K562 (cell line): Measurements from ENCODE around the gene ENO2. TPM values are rescaled to one million over a fixed set of nuclear protein-coding genes. Genes with fewer than 3 reads are reported as not detected.

Experiments
- ATF1 ChIP-seq, 2 experiments: fragments of 450-650 bp in 1 of 2; IDR thresholded peaks; 2 replicates each; pipeline ENCODE4 v1.6.1; 2016; ENCODE audit warnings: missing compliant biosample characterization in 1 of 2, missing genetic modification characterization in 1 of 2
- KDM4B ChIP-seq, 2 experiments: fragments of 450-650 bp in 1 of 2; sonication (generic) in 1 of 2; IDR thresholded peaks; 2 replicates each; pipeline ENCODE4 v1.6.1; 2016 to 2017; ENCODE audit warnings: borderline replicate concordance in 2 of 2, antibody characterized with exemption in 1 of 2, low read depth in 1 of 2, mild to moderate bottlenecking in 1 of 2
- MAFG ChIP-seq: fragments of 450-650 bp; conservative IDR thresholded peaks from 2 replicates; pipeline ENCODE4 v1.6.1; 2016; ENCODE audit warnings: missing genetic modification characterization, missing compliant biosample characterization
- TFAM ChIP-seq: fragments of 250-450 bp; sonication (Bioruptor Pico); conservative IDR thresholded peaks from 2 replicates; pipeline ENCODE4 v1.5.0; 2021; ENCODE audit warnings: mild to moderate bottlenecking, moderate library complexity
- ZC3H8 ChIP-seq: fragments of 450-650 bp; IDR thresholded peaks from 2 replicates; pipeline ENCODE4 v1.6.1; 2017
- ZNF239 ChIP-seq: fragments of 250-450 bp; sonication (Bioruptor Pico); IDR thresholded peaks from 2 replicates; pipeline ENCODE4 v1.4.0; 2020; ENCODE audit warnings: mild to moderate bottlenecking
- ZSCAN29 ChIP-seq: fragments of 450-650 bp; IDR thresholded peaks from 2 replicates; pipeline ENCODE4 v1.6.1; 2017
- polyA plus RNA-seq, 8 experiments: library from polyadenylated mRNA; depleted of rRNA in 4 of 8; stranded (reverse) in 5 of 8; unstranded in 3 of 8; fragments of >200 nt; fragmentation: Nextera tagmentation in 2 of 8; fragmentation: Illumina TruSeq in 1 of 8; extraction: Ambion mirVana in 2 of 8; extraction: Trizol in 1 of 8; gene quantifications; 2 replicates each; pipeline versions ENCODE4 v1.2.1 to v1.2.3, GENCODE V29; 2011 to 2014; ENCODE audit warnings: inconsistent platforms in 1 of 8, missing spikeins in 1 of 8
- total RNA-seq, 7 experiments: library from RNA; depleted of rRNA in 6 of 7; stranded (reverse); fragments of >200 nt in 6 of 7; fragmentation: Illumina TruSeq in 2 of 7; extraction: Trizol in 2 of 7; gene quantifications; 2 replicates each; pipeline versions ENCODE4 v1.2.1 to v1.2.3, GENCODE V29; 2011 to 2021; ENCODE audit warnings: low replicate concordance in 1 of 7
- TF ChIP-seq, protein P1 (sequence below), 3 experiments: IDR thresholded peaks in 2 of 3; conservative IDR thresholded peaks in 1 of 3; 2 replicates each; pipeline ENCODE4 v1.5.1; 2011 to 2012; ENCODE audit warnings: low read length in 3 of 3, mild to moderate bottlenecking in 3 of 3, control low read depth in 2 of 3, improper control_type of control experiment in 1 of 3, inconsistent platforms in 1 of 3, low read depth in 1 of 3, mixed read lengths in 1 of 3, moderate library complexity in 1 of 3; ENCODE audit not compliant: insufficient read depth in 2 of 3
- TF ChIP-seq, protein P2 (sequence below), 2 experiments: fragments of 450-650 bp in 1 of 2; sonication (generic) in 1 of 2; formaldehyde crosslinking; conservative IDR thresholded peaks; 2 replicates each; pipeline versions ENCODE4 v1.4.0 to v1.8.1; 2020 to 2022; ENCODE audit warnings: mild to moderate bottlenecking in 1 of 2, missing genetic modification reagents in 1 of 2
- TF ChIP-seq, protein P3 (sequence below): sonication (generic); formaldehyde crosslinking; IDR thresholded peaks from 2 replicates; pipeline ENCODE4 v1.8.0; 2023; ENCODE audit warnings: missing genetic modification reagents, mild to moderate bottlenecking, borderline replicate concordance
- TF ChIP-seq, protein P4 (sequence below): fragments of 450-650 bp; formaldehyde crosslinking; IDR thresholded peaks from 2 replicates; pipeline ENCODE4 v1.4.0; 2020; ENCODE audit warnings: mild to moderate bottlenecking, mixed read lengths
- TF ChIP-seq, protein P5 (sequence below): fragments of 200-800 bp; sonication (Bioruptor generic); IDR thresholded peaks from 2 replicates; pipeline ENCODE4 v1.6.1; 2017; ENCODE audit warnings: missing genetic modification characterization, missing compliant biosample characterization

ENO2 gene
- total and polyA plus RNA-seq, 9 of the 15 experiments (the other 6 are each of a cell fraction or from before 2014, with no cell fraction given), result 10.9 to 43.3 (median 21.0) TPM

DNA sequence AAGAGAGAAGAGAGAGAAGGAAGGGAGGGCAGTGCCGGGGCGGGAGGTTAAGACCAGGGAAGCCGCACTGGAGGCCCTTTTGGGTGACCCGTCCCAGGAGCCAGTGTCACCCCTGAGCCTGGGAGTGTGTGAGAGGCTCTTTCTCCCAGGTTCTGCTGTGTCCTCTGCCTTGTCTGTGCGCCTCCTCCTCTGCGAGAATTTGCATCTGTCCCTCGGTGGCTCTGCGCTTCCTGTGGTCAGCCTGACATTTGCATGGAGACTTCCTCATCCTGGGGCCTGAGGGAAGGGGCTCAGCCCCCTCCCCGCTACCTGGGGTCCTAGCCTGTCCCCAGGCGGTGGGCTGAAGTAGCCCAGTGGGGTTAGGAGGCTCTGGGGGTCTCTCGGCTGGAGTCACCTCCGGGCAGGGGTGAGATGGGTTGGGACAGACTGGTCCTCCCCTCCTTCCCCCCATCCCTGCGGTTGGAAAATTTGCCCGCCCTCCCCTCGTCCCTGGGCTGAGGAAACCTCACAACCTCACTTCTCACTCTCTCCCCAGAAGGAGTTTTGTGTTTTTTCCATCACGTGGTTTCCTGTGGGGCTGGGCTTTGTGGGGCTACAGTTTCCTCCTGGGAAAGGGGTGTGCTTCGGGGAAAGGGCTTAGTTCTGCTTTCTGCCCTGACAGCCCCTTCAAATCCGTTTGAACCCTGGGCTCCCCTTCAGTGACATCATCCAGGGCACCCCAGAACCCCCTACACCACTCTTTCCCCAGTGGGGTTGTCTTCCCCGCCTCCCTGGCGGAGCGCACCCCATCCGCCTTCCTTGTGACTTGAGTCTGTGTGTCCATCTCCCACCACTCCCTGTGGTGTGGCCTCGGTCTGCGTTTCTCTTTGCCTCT, 39.3 kb downstream of the ENO2 start (continued):
- TF ChIP-seq, protein P1, sequence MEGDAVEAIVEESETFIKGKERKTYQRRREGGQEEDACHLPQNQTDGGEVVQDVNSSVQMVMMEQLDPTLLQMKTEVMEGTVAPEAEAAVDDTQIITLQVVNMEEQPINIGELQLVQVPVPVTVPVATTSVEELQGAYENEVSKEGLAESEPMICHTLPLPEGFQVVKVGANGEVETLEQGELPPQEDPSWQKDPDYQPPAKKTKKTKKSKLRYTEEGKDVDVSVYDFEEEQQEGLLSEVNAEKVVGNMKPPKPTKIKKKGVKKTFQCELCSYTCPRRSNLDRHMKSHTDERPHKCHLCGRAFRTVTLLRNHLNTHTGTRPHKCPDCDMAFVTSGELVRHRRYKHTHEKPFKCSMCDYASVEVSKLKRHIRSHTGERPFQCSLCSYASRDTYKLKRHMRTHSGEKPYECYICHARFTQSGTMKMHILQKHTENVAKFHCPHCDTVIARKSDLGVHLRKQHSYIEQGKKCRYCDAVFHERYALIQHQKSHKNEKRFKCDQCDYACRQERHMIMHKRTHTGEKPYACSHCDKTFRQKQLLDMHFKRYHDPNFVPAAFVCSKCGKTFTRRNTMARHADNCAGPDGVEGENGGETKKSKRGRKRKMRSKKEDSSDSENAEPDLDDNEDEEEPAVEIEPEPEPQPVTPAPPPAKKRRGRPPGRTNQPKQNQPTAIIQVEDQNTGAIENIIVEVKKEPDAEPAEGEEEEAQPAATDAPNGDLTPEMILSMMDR (IDR thresholded peaks at IDR 0.05 in 2 of 3, conservative IDR thresholded peaks at IDR 0.05 in 1 of 3; ENCODE audit: insufficient read depth in 2 of 3, low read depth in 1 of 3, low read length in 3 of 3), result no peak
- 0 out of 2 replicates have a peak, but pooled peaks have one; percentile 11 for TF ChIP-seq ZNF239
- no peak for TF ChIP-seq ZSCAN29
- TF ChIP-seq ZC3H8, result no peak
- TF ChIP-seq, protein P2, sequence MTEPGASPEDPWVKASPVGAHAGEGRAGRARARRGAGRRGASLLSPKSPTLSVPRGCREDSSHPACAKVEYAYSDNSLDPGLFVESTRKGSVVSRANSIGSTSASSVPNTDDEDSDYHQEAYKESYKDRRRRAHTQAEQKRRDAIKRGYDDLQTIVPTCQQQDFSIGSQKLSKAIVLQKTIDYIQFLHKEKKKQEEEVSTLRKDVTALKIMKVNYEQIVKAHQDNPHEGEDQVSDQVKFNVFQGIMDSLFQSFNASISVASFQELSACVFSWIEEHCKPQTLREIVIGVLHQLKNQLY (CRISPR knock-in tag; conservative IDR thresholded peaks at IDR 0.05), result no peak
- no peak for TF ChIP-seq TFAM (CRISPR knock-in tag)
- TF ChIP-seq, protein P3, sequence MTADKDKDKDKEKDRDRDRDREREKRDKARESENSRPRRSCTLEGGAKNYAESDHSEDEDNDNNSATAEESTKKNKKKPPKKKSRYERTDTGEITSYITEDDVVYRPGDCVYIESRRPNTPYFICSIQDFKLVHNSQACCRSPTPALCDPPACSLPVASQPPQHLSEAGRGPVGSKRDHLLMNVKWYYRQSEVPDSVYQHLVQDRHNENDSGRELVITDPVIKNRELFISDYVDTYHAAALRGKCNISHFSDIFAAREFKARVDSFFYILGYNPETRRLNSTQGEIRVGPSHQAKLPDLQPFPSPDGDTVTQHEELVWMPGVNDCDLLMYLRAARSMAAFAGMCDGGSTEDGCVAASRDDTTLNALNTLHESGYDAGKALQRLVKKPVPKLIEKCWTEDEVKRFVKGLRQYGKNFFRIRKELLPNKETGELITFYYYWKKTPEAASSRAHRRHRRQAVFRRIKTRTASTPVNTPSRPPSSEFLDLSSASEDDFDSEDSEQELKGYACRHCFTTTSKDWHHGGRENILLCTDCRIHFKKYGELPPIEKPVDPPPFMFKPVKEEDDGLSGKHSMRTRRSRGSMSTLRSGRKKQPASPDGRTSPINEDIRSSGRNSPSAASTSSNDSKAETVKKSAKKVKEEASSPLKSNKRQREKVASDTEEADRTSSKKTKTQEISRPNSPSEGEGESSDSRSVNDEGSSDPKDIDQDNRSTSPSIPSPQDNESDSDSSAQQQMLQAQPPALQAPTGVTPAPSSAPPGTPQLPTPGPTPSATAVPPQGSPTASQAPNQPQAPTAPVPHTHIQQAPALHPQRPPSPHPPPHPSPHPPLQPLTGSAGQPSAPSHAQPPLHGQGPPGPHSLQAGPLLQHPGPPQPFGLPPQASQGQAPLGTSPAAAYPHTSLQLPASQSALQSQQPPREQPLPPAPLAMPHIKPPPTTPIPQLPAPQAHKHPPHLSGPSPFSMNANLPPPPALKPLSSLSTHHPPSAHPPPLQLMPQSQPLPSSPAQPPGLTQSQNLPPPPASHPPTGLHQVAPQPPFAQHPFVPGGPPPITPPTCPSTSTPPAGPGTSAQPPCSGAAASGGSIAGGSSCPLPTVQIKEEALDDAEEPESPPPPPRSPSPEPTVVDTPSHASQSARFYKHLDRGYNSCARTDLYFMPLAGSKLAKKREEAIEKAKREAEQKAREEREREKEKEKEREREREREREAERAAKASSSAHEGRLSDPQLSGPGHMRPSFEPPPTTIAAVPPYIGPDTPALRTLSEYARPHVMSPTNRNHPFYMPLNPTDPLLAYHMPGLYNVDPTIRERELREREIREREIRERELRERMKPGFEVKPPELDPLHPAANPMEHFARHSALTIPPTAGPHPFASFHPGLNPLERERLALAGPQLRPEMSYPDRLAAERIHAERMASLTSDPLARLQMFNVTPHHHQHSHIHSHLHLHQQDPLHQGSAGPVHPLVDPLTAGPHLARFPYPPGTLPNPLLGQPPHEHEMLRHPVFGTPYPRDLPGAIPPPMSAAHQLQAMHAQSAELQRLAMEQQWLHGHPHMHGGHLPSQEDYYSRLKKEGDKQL (CRISPR knock-in tag), result no peak
- TF ChIP-seq ATF1 (CRISPR knock-in tag; IDR thresholded peaks at IDR 0.05), result no peak
- 0 out of 2 replicates have a peak, but pooled peaks have one; percentile 14 for TF ChIP-seq ATF1 (tag; IDR thresholded peaks at IDR 0.05)
- TF ChIP-seq KDM4B (IDR thresholded peaks at IDR 0.05; ENCODE audit: borderline replicate concordance in 2 of 2, low read depth in 1 of 2), result no peak
- TF ChIP-seq, protein P4, sequence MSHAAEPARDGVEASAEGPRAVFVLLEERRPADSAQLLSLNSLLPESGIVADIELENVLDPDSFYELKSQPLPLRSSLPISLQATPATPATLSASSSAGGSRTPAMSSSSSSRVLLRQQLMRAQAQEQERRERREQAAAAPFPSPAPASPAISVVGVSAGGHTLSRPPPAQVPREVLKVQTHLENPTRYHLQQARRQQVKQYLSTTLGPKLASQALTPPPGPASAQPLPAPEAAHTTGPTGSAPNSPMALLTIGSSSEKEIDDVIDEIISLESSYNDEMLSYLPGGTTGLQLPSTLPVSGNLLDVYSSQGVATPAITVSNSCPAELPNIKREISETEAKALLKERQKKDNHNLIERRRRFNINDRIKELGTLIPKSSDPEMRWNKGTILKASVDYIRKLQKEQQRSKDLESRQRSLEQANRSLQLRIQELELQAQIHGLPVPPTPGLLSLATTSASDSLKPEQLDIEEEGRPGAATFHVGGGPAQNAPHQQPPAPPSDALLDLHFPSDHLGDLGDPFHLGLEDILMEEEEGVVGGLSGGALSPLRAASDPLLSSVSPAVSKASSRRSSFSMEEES (CRISPR knock-in tag), result peak; percentile 88
- TF ChIP-seq MAFG (tag), result no peak
- TF ChIP-seq, protein P5, sequence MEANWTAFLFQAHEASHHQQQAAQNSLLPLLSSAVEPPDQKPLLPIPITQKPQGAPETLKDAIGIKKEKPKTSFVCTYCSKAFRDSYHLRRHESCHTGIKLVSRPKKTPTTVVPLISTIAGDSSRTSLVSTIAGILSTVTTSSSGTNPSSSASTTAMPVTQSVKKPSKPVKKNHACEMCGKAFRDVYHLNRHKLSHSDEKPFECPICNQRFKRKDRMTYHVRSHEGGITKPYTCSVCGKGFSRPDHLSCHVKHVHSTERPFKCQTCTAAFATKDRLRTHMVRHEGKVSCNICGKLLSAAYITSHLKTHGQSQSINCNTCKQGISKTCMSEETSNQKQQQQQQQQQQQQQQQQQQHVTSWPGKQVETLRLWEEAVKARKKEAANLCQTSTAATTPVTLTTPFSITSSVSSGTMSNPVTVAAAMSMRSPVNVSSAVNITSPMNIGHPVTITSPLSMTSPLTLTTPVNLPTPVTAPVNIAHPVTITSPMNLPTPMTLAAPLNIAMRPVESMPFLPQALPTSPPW (CRISPR knock-in tag), result peak; percentile 80
